Adrenal gland (tissue), 12 donors: ENCODE results near the gene RND3. TPM values are rescaled to one million over a fixed set of nuclear protein-coding genes. Genes with fewer than 3 reads are reported as not detected.

Experiments
- DNase-seq, 7 donors: peaks; one replicate each; pipeline ENCODE4 v3.0.0-alpha.2; 2019 to 2020
- H3K27ac ChIP-seq, 5 donors: fragments of 200-600 bp; sonication (generic) in 4 of 5; 1 replicate in 3 of 5; 2 replicates in 2 of 5; pipeline versions ENCODE4 v1.5.1 to v1.8.0; 2016 to 2020; ENCODE audit warnings: mild to moderate bottlenecking in 1 of 5
- H3K27me3 ChIP-seq: fragments of 200-600 bp; 2 replicates; pipeline ENCODE4 v1.8.0; 2021
- H3K36me3 ChIP-seq, 2 donors: fragments of 200-600 bp; replicated peaks in 1 of 2; 1 replicate in 1 of 2; 2 replicates in 1 of 2; pipeline versions ENCODE4 v1.5.1 to v1.8.0; 2018 to 2022
- H3K4me1 ChIP-seq, 2 donors: fragments of 200-600 bp; replicated peaks in 1 of 2; 1 replicate in 1 of 2; 2 replicates in 1 of 2; pipeline versions ENCODE4 v1.5.1 to v1.8.0; 2018 to 2021
- H3K4me3 ChIP-seq, 4 donors: fragments of 200-600 bp; sonication (generic) in 3 of 4; one replicate each; pipeline ENCODE4 v1.5.1; 2016 to 2018
- H3K9me3 ChIP-seq, 3 donors: fragments of 200-600 bp; sonication (generic) in 1 of 3; replicated peaks in 1 of 3; 1 replicate in 2 of 3; 2 replicates in 1 of 3; pipeline versions ENCODE4 v1.5.1 to v1.8.0; 2016 to 2021
- POLR2A ChIP-seq, 2 donors: fragments of 450-650 bp; IDR thresholded peaks; one replicate each; pipeline ENCODE4 v1.6.1; 2017; ENCODE audit warnings: antibody characterized with exemption in 2 of 2, mild to moderate bottlenecking in 2 of 2, moderate library complexity in 1 of 2
- WGBS, 4 donors: extraction: QIAGEN DNeasy Blood & Tissue Kit in 2 of 4; methylation state at CpG; one replicate each; pipeline versions ENCODE4 v1.1.5 to v1.1.7; 2013 to 2017; 5-methylcytosine and 5-hydroxymethylcytosine counted together
- intact Hi-C, 2 donors: fragments of 100-400 bp; cut with DNase I; formaldehyde crosslinking; loops; one replicate each; pipeline versions ENCODE4 v1.14.1 to v1.15.0; 2022 to 2023
- polyA plus RNA-seq, 3 donors: library from polyadenylated mRNA; stranded (reverse); fragments of 200-250 nt in 2 of 3; fragments of 350-450 nt in 1 of 3; fragmentation: Illumina TruSeq in 1 of 3; extraction: RNeasy Lipid Tissue Mini Kit (QIAGEN cat#74804) in 1 of 3; gene quantifications; one replicate each; pipeline ENCODE4 v1.2.3, GENCODE V29; 2013 to 2014
- total RNA-seq, 9 donors: library from RNA; depleted of rRNA in 4 of 9; stranded (reverse); fragments of >200 nt in 4 of 9; fragments of 120-200 nt in 1 of 9; fragmentation: NEBNext Ultra II Directional in 1 of 9; extraction: Animal tissue kit (Norgen Biotek cat#: 25700) in 1 of 9; gene quantifications; one replicate each; pipeline versions ENCODE4 v1.1.0 to v1.2.4, GENCODE V29; 2013 to 2023
- TF ChIP-seq, protein P1 (sequence below), 6 experiments: fragments of 450-650 bp in 4 of 6; fragments of 200-600 bp in 2 of 6; sonication (generic) in 1 of 6; IDR thresholded peaks; 1 replicate in 5 of 6; 2 replicates in 1 of 6; pipeline versions ENCODE4 v1.5.1 to v1.8.0; 2016 to 2021; ENCODE audit warnings: antibody characterized with exemption in 6 of 6, mild to moderate bottlenecking in 2 of 6, moderate library complexity in 1 of 6
- donor health status: healthy with polysubstance abuse.
- donor health status: Bipolar disorder and iron deficiency.
- donor health status: DM: yes; HTN: yes; CAD: no.
- donor health status: DM: no; HTN: no; CAD: no.
- donor health status: DM: no; HTN: no; CAD: no.
- donor health status: DM: yes; HTN: yes; CAD: no.

Gene RND3
- total and polyA plus RNA-seq, 12 donors: 25.3 to 118 (median 52.4) TPM

GRCh38 chr2:150449856-150450255 lies 37.6 kb downstream of the RND3 start:
- 38 to 46% (median 40%) methylated on average over 3 of the region's 3 CpGs for WGBS, 4 donors
- intact Hi-C loops: no loop called here
- no peaks in the 10 kb centered on the region for H3K9me3 ChIP-seq
- TF ChIP-seq, protein P1, sequence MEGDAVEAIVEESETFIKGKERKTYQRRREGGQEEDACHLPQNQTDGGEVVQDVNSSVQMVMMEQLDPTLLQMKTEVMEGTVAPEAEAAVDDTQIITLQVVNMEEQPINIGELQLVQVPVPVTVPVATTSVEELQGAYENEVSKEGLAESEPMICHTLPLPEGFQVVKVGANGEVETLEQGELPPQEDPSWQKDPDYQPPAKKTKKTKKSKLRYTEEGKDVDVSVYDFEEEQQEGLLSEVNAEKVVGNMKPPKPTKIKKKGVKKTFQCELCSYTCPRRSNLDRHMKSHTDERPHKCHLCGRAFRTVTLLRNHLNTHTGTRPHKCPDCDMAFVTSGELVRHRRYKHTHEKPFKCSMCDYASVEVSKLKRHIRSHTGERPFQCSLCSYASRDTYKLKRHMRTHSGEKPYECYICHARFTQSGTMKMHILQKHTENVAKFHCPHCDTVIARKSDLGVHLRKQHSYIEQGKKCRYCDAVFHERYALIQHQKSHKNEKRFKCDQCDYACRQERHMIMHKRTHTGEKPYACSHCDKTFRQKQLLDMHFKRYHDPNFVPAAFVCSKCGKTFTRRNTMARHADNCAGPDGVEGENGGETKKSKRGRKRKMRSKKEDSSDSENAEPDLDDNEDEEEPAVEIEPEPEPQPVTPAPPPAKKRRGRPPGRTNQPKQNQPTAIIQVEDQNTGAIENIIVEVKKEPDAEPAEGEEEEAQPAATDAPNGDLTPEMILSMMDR (IDR thresholded peaks at IDR 0.05): no peak
- no peak for TF ChIP-seq POLR2A (IDR thresholded peaks at IDR 0.05)
- H3K4me3 ChIP-seq: no peak overlapping the region
- no peaks in the 10 kb centered on the region for H3K27me3 ChIP-seq
- H3K4me1 ChIP-seq: no peaks in the 10 kb centered on the region
- H3K27ac ChIP-seq: no peak overlapping the region
- no peak for DNase-seq
- no peaks in the 10 kb centered on the region for H3K36me3 ChIP-seq

GRCh38 chr2:150445398-150445797 lies 42.1 kb downstream of the RND3 start:
- H3K4me3 ChIP-seq: no peak overlapping the region
- H3K9me3 ChIP-seq: no peaks in the 10 kb centered on the region
- H3K4me1 ChIP-seq: no peaks in the 10 kb centered on the region
- no peaks in the 10 kb centered on the region for H3K36me3 ChIP-seq
- WGBS, 4 donors: 71 to 89% (median 81%) methylated on average over 1 of the region's 1 CpG
- TF ChIP-seq POLR2A (IDR thresholded peaks at IDR 0.05): no peak
- TF ChIP-seq, protein P1 (IDR thresholded peaks at IDR 0.05): no peak
- DNase-seq: no peak
- intact Hi-C loops: no loop called here
- H3K27ac ChIP-seq: no peak overlapping the region
- H3K27me3 ChIP-seq: no peaks in the 10 kb centered on the region

GRCh38 chr2:150442484-150442883 lies 45.0 kb downstream of the RND3 start:
- no peak for DNase-seq
- no peaks in the 10 kb centered on the region for H3K27me3 ChIP-seq
- intact Hi-C loops: no loop called here
- no peaks in the 10 kb centered on the region for H3K4me1 ChIP-seq
- H3K4me3 ChIP-seq: no peak overlapping the region
- H3K9me3 ChIP-seq: no peaks in the 10 kb centered on the region
- no peaks in the 10 kb centered on the region for H3K36me3 ChIP-seq
- no peak overlapping the region for H3K27ac ChIP-seq
- 91 to 95% (median 93%) methylated on average over 1 of the region's 1 CpG for WGBS, 4 donors
- TF ChIP-seq, protein P1 (IDR thresholded peaks at IDR 0.05): no peak
- TF ChIP-seq POLR2A (IDR thresholded peaks at IDR 0.05): no peak

DNA sequence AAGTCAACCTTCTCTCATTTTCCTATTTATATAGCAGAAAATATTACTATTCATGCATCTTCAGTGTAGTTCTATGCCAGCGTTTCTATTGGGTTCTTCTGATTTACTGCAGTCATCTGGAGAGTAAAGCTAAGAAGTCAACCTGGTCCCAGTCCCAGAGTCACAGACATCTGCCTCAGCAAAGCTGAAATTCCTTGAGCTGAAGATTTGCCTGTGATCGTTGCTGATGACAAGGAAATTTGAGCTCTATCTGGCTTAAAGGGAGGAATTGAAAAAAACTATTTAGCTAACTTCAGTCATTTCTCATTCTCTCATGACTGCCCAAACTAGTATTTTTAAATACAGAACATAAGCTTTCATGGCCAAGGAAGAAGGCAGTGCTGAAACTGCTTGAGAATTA lies 45.7 kb downstream of the RND3 start:
- Histone ChIP-seq H3K4me3 (no peak overlapping the region), H3K27me3 (no peaks in the 10 kb centered on the region), H3K27ac (no peak overlapping the region), H3K4me1 (no peaks in the 10 kb centered on the region), H3K36me3 (no peaks in the 10 kb centered on the region), H3K9me3 (no peaks in the 10 kb centered on the region)
- WGBS, 4 donors: 53 to 64% (median 56%) methylated on average over 2 of the region's 2 CpGs
- no peak for TF ChIP-seq POLR2A (IDR thresholded peaks at IDR 0.05)
- TF ChIP-seq, protein P1 (IDR thresholded peaks at IDR 0.05): no peak
- DNase-seq: no peak
- intact Hi-C loops: no loop called here
